OCI-LY1 (cell line): ENCODE data around the gene ARF1.

Experiments used
- H2AFZ ChIP-seq: fragments of 200-600 bp; sonication (generic), shearing (Covaris generic); 2 replicates; pipeline ENCODE4 v1.6.0; 2014; ENCODE audit warnings: antibody characterized with exemption, mild to moderate bottlenecking, low read length
- H3F3A ChIP-seq: fragments of 200-600 bp; sonication (generic), shearing (Covaris generic); 2 replicates; pipeline ENCODE4 v1.6.0; 2014; ENCODE audit warnings: mild to moderate bottlenecking, antibody characterized with exemption, low read length, moderate library complexity; ENCODE audit not compliant: insufficient read depth
- H3K27ac ChIP-seq: fragments of 200-600 bp; sonication (generic); 2 replicates; pipeline ENCODE4 v1.5.1; 2014; ENCODE audit warnings: low read length, mixed run types, mild to moderate bottlenecking, low read depth; ENCODE audit not compliant: poor library complexity, severe bottlenecking
- H3K27me3 ChIP-seq: fragments of 200-600 bp; sonication (generic); 2 replicates; pipeline ENCODE4 v1.6.0; 2014; ENCODE audit warnings: antibody characterized with exemption, mild to moderate bottlenecking, low read length, moderate library complexity; ENCODE audit not compliant: insufficient read depth
- H3K36me3 ChIP-seq: fragments of 200-600 bp; sonication (generic); 2 replicates; pipeline ENCODE4 v1.6.1; 2014; ENCODE audit warnings: mild to moderate bottlenecking, antibody characterized with exemption, low read length, moderate library complexity, mixed read lengths; ENCODE audit not compliant: insufficient read depth
- H3K4me1 ChIP-seq: fragments of 200-600 bp; sonication (generic); 2 replicates; pipeline ENCODE4 v1.5.1; 2014; ENCODE audit warnings: mild to moderate bottlenecking, low read length, moderate library complexity; ENCODE audit not compliant: insufficient read depth, severe bottlenecking
- H3K4me2 ChIP-seq: fragments of 200-600 bp; sonication (generic), shearing (Covaris generic); 2 replicates; pipeline ENCODE4 v1.6.1; 2014; ENCODE audit warnings: low read length
- H3K4me3 ChIP-seq: fragments of 200-600 bp; sonication (generic); 2 replicates; pipeline ENCODE4 v1.5.1; 2014; ENCODE audit warnings: low read length, low read depth, mild to moderate bottlenecking, mixed read lengths; ENCODE audit not compliant: poor library complexity, severe bottlenecking
- H3K79me2 ChIP-seq: fragments of 200-600 bp; shearing (Covaris generic); 2 replicates; pipeline ENCODE4 v1.6.1; 2016; ENCODE audit warnings: mixed run types, low read length, mixed read lengths; ENCODE audit not compliant: insufficient read depth
- H3K9ac ChIP-seq: fragments of 200-600 bp; sonication (generic), shearing (Covaris generic); 2 replicates; pipeline ENCODE4 v1.6.1; 2014; ENCODE audit warnings: mild to moderate bottlenecking, low read length, mixed read lengths
- H3K9me2 ChIP-seq: fragments of 200-600 bp; sonication (generic), shearing (Covaris generic); 2 replicates; pipeline ENCODE4 v1.6.1; 2014; ENCODE audit warnings: low read depth, mild to moderate bottlenecking, low read length, mixed read lengths
- H3K9me3 ChIP-seq: fragments of 200-600 bp; shearing (Covaris generic); 2 replicates; pipeline ENCODE4 v1.6.1; 2014; ENCODE audit warnings: low read length, mixed read lengths
- H4K20me1 ChIP-seq: fragments of 200-600 bp; sonication (generic), shearing (Covaris generic); 2 replicates; pipeline ENCODE4 v1.6.0; 2016; ENCODE audit warnings: mild to moderate bottlenecking, low read length; ENCODE audit not compliant: insufficient read depth
- CTCF ChIP-seq: fragments of 200-600 bp; sonication (generic), shearing (Covaris generic); IDR thresholded peaks from 2 replicates; pipeline ENCODE4 v1.5.1; 2017; ENCODE audit warnings: mild to moderate bottlenecking, antibody characterized with exemption, low read length, moderate library complexity, mixed read lengths
- EZH2 ChIP-seq: fragments of 200-600 bp; sonication (generic), shearing (Covaris generic); IDR thresholded peaks from 2 replicates; pipeline ENCODE4 v1.8.0; 2017; ENCODE audit warnings: borderline replicate concordance, mixed run types, mild to moderate bottlenecking, antibody characterized with exemption, low read length, moderate library complexity, mixed read lengths

ARF1 gene

GRCh38 chr1:228095161-228095560 is 12.7 kb downstream of the ARF1 start:
- H3K27ac ChIP-seq = no peak overlapping the region

GRCh38 chr1:228095938-228096337 is 13.4 kb downstream of the ARF1 start:
- Histone ChIP-seq H3K9me2 (no peaks in the 10 kb centered on the region), H3K27me3 (no peaks in the 10 kb centered on the region), H3K27ac (no peak overlapping the region), H3K79me2 (peaks cover 60% of the 10 kb centered on the region), H3K4me3 (no peak overlapping the region), H3K36me3 (peaks cover 99% of the 10 kb centered on the region), H3K9me3 (peaks cover 17% of the 10 kb centered on the region), H4K20me1 (no peaks in the 10 kb centered on the region), H3K4me2 (no peak overlapping the region), H3K4me1 (no peaks in the 10 kb centered on the region), H3K9ac (no peak overlapping the region), H3F3A (no peaks in the 10 kb centered on the region), H2AFZ (no peak overlapping the region)
- TF ChIP-seq CTCF = no peak
- no peak for TF ChIP-seq EZH2

More at GRCh38 chr1:228095161-228095560, 12.7 kb downstream of the ARF1 start:
- Histone ChIP-seq H3K4me2 (no peak overlapping the region), H3K9ac (no peak overlapping the region), H3K9me3 (peaks cover 17% of the 10 kb centered on the region), H3K27me3 (no peaks in the 10 kb centered on the region), H3K79me2 (peaks cover 67% of the 10 kb centered on the region), H3K4me3 (no peak overlapping the region), H3K9me2 (no peaks in the 10 kb centered on the region), H3K4me1 (peaks cover 4% of the 10 kb centered on the region), H4K20me1 (no peaks in the 10 kb centered on the region), H3F3A (no peaks in the 10 kb centered on the region), H2AFZ (no peak overlapping the region), H3K36me3 (peaks cover 97% of the 10 kb centered on the region)
- TF ChIP-seq EZH2 = no peak
- no peak for TF ChIP-seq CTCF

- H3K9me2 ChIP-seq = no peaks in the 10 kb centered on the region
- H3K27ac ChIP-seq = no peak overlapping the region
- H4K20me1 ChIP-seq = no peaks in the 10 kb centered on the region
- H3K9me3 ChIP-seq = peaks cover 14% of the 10 kb centered on the region
- H2AFZ ChIP-seq = no peak overlapping the region
- TF ChIP-seq EZH2 (no peak), CTCF (no peak)
- peaks cover 7% of the 10 kb centered on the region for H3F3A ChIP-seq
- H3K4me3 ChIP-seq = no peak overlapping the region
- H3K9ac ChIP-seq = no peak overlapping the region
- peaks cover 97% of the 10 kb centered on the region for H3K36me3 ChIP-seq
- peaks cover 52% of the 10 kb centered on the region for H3K79me2 ChIP-seq
- no peak overlapping the region for H3K4me2 ChIP-seq
- no peaks in the 10 kb centered on the region for H3K27me3 ChIP-seq
- peaks cover 4% of the 10 kb centered on the region for H3K4me1 ChIP-seq
Measured at GRCh38 chr1:228096416-228097332, 14.2 kb downstream of the ARF1 start.
